Right lobe of liver (tissue), 4 donors: ENCODE measurements around the gene GRID1.

Source experiments
- CTCF ChIP-seq, 4 donors: fragments of 200-600 bp in 3 of 4; fragments of 450-650 bp in 1 of 4; IDR thresholded peaks; one replicate each; pipeline versions ENCODE4 v1.5.1 to v1.8.0; 2016 to 2022; ENCODE audit warnings: antibody characterized with exemption in 4 of 4, mild to moderate bottlenecking in 2 of 4
- POLR2A ChIP-seq: fragments of 450-650 bp; IDR thresholded peaks from one replicate; pipeline ENCODE4 v1.6.1; 2017; ENCODE audit warnings: antibody characterized with exemption, mild to moderate bottlenecking
- donor health status: DM: no; HTN: no; CAD: no.
- donor health status: DM: no; HTN: no; CAD: no.
- donor health status: DM: no; HTN: yes; CAD: no.

GRCh38 chr10:86250399-86250798 is 116.2 kb downstream of the GRID1 start:
- TF ChIP-seq CTCF (IDR thresholded peaks at IDR 0.05) (no peak), POLR2A (no peak)
